Measurements from ENCODE around the gene PIP5K1C.

The PIP5K1C gene

GRCh38 chr19:3712663-3713611, 12.7 kb upstream of the PIP5K1C start:
- ATAC-seq (replicated peaks) (no peak), DNase-seq (no peak)
- Mint-ChIP-seq H3K4me3 (no peak overlapping the region), H3K36me3 (ENCODE audit: insufficient read depth) (no peaks in the 10 kb centered on the region), H3K27me3 (peaks cover 0 to 17% of the 10 kb centered on the region in 2 donors), H3K9me3 (no peaks in the 10 kb centered on the region), H3K4me1 (ENCODE audit: low read depth in 2 of 2) (peaks cover 0 to 2% of the 10 kb centered on the region in 2 donors), H3K27ac (no peak overlapping the region)

GRCh38 chr19:3710265-3710812, 10.1 kb upstream of the PIP5K1C start:
- no peaks in the 10 kb centered on the region for H3K36me3 Mint-ChIP-seq (ENCODE audit: insufficient read depth)
- ATAC-seq (replicated peaks) (peak; percentile 35), DNase-seq (no peak)
- no peaks in the 10 kb centered on the region for H3K9me3 Mint-ChIP-seq
- H3K27ac Mint-ChIP-seq, result no peak overlapping the region
- peaks cover 3 to 5% of the 10 kb centered on the region in 2 donors for H3K4me1 Mint-ChIP-seq (ENCODE audit: low read depth in 2 of 2)
- peaks cover 0 to 26% of the 10 kb centered on the region in 2 donors for H3K27me3 Mint-ChIP-seq
- no peak overlapping the region for H3K4me3 Mint-ChIP-seq

DNA sequence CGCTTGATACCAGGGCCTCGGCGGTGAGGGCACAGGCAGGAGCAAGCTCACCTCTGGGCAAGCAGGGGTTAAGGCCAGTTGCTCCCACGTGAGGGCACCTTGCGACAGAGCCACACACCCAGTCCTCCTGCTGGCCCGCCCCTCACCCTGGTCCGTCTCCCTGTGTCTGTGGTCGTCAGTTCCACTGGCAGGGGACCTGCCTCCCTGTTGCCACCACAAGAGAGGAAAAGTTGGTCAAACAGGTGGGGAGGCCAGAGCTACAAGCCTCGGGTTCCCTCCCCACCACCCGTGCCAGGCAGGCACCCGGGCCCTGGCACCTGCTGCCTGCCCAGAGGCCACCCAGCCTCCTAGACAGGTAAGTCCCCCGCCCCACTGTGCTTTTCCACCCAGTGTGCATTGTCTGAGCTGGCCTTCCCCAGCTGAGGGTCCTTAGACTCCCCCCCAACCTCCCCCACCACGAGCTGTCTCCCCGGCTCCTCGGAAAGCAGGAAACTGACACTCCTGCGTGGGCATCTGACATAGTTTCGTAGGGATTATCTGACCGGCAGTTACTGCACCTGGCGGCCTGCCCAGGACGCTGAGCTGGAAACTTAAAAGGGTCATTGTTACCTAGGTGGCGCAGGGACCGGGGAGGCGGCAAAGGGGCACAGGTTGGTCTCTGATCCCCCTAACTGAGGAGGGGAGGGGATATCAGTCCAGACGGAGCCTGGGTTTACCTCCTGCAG, 8.1 kb upstream of the PIP5K1C start, which contains the start of gene TJP3:
TSS of gene TJP3 (plus strand) at position 178 of the 725 bp plus-strand sequence. CDS start 20,049 bp downstream, outside the sequence.
- no peak for ATAC-seq (replicated peaks)
- H3K4me3 Mint-ChIP-seq, result no peak within 1 kb of the TSS
- H3K27ac Mint-ChIP-seq, result no peak within 1 kb of the TSS
- H3K4me1 Mint-ChIP-seq (ENCODE audit: low read depth in 2 of 2), result peaks cover 3 to 5% of the 10 kb centered on the region in 2 donors
- no peaks in the 10 kb centered on the region for H3K9me3 Mint-ChIP-seq
- H3K36me3 Mint-ChIP-seq (ENCODE audit: insufficient read depth), result no peaks in the 10 kb centered on the region
- peaks cover 0 to 26% of the 10 kb centered on the region in 2 donors for H3K27me3 Mint-ChIP-seq
- no peak for DNase-seq

- H3K4me1 Mint-ChIP-seq (ENCODE audit: low read depth in 2 of 2), result peaks cover 3 to 4% of the 10 kb centered on the region in 2 donors
- no peak overlapping the region for H3K4me3 Mint-ChIP-seq
- H3K9me3 Mint-ChIP-seq, result no peaks in the 10 kb centered on the region
- ATAC-seq (replicated peaks), result no peak
- no peak overlapping the region for H3K27ac Mint-ChIP-seq
- peaks cover 0 to 26% of the 10 kb centered on the region in 2 donors for H3K27me3 Mint-ChIP-seq
- H3K36me3 Mint-ChIP-seq (ENCODE audit: insufficient read depth), result no peaks in the 10 kb centered on the region
- no peak for DNase-seq
Observed at GRCh38 chr19:3707868-3708206, 7.6 kb upstream of the PIP5K1C start.

DNA sequence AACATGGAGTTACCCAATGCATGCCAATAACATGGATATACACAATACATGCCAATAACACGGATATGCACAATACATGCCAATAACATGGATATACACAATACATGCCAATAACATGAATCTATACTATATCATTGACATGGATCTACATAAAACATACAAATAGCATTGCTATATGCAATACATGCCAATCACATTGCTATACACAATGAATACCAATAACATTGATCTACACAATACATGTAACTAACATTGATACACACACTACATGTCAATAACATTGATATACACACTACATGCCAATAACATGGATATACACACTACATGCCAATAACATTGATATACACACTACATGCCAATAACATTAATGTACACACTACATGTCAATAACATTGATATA, 932 bp upstream of the PIP5K1C start:
- peaks cover 19 to 31% of the 10 kb centered on the region in 2 donors for H3K4me1 Mint-ChIP-seq (ENCODE audit: low read depth in 2 of 2)
- DNase-seq, result no peak
- H3K4me3 Mint-ChIP-seq, result no peak overlapping the region
- H3K9me3 Mint-ChIP-seq, result no peaks in the 10 kb centered on the region
- peaks cover 0 to 9% of the 10 kb centered on the region in 2 donors for H3K27me3 Mint-ChIP-seq
- no peak for ATAC-seq (replicated peaks)
- no peak overlapping the region for H3K27ac Mint-ChIP-seq
- peaks cover 5% of the 10 kb centered on the region for H3K36me3 Mint-ChIP-seq (ENCODE audit: insufficient read depth)

DNA sequence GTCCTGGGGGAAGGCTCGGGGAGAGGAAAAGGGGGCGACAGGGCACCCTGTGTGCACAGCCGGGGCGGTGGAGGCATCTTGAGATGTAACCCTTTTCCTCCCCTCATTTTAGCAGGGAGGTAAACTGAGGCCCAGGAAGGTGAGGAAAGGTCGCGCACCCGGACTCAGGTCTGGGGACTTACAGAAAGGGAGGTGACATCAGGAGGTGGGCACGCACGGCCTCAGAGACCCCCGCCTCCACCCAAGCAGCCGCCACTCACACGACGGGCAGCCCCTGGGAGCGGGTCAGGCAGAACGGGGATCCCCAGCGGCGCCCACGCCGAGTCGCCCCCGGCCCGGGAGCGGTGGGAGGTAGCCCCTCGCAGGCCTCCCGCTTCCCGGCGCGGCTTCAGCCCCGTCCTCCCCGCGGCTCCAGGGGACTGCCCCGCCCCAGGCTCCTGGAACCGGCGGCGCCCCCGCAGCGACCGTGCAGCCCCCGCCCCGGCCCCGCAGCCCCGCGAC, 477 bp downstream of the PIP5K1C start:
- DNase-seq (no peak), ATAC-seq (replicated peaks) (peak; percentile 10)
- Mint-ChIP-seq H3K4me3 (peak overlapping the region; percentile 91 to 95), H3K27me3 (no peaks in the 10 kb centered on the region), H3K4me1 (ENCODE audit: low read depth in 2 of 2) (peaks cover 19 to 28% of the 10 kb centered on the region in 2 donors), H3K27ac (peak overlapping the region in 1 of 2 donors; percentile 90), H3K36me3 (ENCODE audit: insufficient read depth) (peaks cover 5% of the 10 kb centered on the region), H3K9me3 (no peaks in the 10 kb centered on the region)

DNA sequence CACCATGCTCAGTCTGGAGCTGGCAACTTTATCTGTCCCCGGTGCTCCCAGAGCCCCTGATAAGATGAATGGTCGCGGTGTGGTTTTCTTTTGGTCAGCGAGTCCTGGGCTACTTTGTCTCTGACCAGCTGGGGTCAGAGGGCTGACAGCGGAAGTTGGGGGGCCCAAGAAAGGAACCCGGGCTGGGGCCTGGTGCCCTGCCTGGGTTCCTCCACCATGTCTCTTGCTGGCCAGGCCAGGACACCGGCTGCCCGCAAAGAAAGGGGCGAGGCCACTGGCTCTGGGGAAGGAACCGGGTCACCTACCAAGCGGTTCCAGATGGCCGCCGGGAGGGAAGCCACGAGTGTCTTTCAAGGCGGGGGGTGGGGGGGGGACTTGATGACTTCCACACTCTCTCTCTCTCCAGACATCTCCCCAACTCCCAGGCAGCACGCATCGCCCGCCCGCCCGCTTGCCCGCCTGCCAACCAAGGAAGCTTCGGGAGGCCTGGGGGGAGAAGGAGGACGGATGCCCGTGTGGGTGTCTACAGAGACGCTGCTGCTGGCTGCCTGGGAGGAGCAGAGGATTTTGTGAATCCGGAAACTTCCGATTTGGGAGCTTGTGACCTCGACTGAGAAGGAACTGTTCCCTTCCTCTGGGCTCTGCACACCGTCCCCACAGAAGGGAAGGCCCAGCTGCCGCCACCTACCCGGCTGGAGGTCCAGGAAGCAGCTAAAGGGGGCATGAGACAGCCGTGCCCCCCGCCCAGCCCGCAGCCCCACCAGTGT, 1.1 kb downstream of the PIP5K1C start:
- ATAC-seq (replicated peaks), result no peak
- H3K27ac Mint-ChIP-seq, result peak overlapping the region in 1 of 2 donors; percentile 90
- H3K36me3 Mint-ChIP-seq (ENCODE audit: insufficient read depth), result peaks cover 5% of the 10 kb centered on the region
- H3K4me1 Mint-ChIP-seq (ENCODE audit: low read depth in 2 of 2), result peaks cover 19 to 30% of the 10 kb centered on the region in 2 donors
- DNase-seq, result no peak
- peak overlapping the region; percentile 91 to 95 for H3K4me3 Mint-ChIP-seq
- H3K9me3 Mint-ChIP-seq, result no peaks in the 10 kb centered on the region
- H3K27me3 Mint-ChIP-seq, result no peaks in the 10 kb centered on the region

DNA sequence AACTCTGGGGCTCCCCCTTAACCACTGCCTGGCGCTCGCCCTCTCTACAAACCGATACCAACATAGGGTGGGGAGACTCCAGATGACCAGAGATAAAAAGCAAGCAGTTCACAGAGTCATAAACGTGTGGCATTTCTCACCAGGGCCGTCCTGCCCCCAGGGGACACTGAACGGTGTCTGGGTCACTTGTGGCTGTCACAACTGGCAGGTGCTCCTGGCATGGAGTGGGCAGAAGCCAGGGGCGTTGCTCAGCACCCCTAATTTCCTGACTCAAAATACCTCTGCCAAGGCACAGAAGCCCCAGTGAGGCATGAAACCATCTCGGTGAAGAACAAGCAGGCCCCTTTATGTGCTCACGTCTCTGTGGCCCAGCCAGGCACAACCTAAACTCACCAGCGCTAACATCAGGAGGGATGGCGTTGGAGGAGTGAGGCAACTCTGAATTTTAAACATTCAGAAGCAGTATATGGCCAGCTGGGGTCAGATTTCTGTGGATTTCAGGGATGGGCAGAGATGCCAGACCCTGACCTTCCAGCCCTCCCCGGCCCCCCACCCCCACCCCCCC, 1.8 kb downstream of the PIP5K1C start:
- H3K27ac Mint-ChIP-seq, result peak overlapping the region in 1 of 2 donors; percentile 46
- H3K4me3 Mint-ChIP-seq, result peak overlapping the region; percentile 56 to 95
- no peaks in the 10 kb centered on the region for H3K27me3 Mint-ChIP-seq
- ATAC-seq (replicated peaks) (no peak), DNase-seq (no peak)
- H3K9me3 Mint-ChIP-seq, result no peaks in the 10 kb centered on the region
- H3K4me1 Mint-ChIP-seq (ENCODE audit: low read depth in 2 of 2), result peaks cover 19 to 30% of the 10 kb centered on the region in 2 donors
- peaks cover 5% of the 10 kb centered on the region for H3K36me3 Mint-ChIP-seq (ENCODE audit: insufficient read depth)

DNA sequence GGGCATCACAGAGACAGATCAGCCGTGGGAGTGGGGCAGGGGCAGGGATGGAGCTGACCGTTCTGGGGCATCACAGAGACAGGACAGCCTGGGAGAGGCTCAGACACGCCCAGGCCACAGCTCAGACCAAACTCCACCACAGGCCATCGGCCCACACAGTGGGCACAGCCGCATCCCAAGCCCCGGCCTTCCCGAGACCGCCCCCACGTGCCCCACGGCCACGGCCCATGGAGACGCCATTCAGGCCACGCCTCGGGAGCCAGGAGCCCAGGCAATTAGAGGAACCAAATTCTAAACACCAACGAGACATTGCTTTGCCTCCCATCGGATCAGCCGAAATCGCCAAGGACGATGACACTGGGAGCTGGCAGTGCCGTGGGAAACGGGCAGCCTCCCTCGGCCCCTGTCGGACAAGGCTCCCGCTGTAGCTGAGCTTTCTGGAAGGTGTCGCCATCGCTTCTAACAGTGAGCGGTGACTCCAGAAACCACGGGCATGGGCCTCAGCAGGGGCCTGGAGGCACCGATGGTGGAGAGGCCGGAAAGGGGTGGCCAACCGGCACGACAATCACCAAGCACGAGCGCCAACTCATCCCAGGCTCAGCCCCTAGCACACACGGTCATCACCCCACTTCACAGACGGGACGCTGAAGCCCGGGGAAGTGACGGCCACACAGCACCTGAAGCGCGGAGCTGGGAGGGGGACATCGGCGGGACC, 2.4 kb downstream of the PIP5K1C start:
- DNase-seq (no peak), ATAC-seq (replicated peaks) (no peak)
- Mint-ChIP-seq H3K27ac (peak overlapping the region in 1 of 2 donors; percentile 46), H3K4me1 (ENCODE audit: low read depth in 2 of 2) (peaks cover 22 to 32% of the 10 kb centered on the region in 2 donors), H3K36me3 (ENCODE audit: insufficient read depth) (peaks cover 5% of the 10 kb centered on the region), H3K9me3 (no peaks in the 10 kb centered on the region), H3K4me3 (peak overlapping the region; percentile 46 to 56), H3K27me3 (no peaks in the 10 kb centered on the region)

- Mint-ChIP-seq H3K4me3 (peak overlapping the region; percentile 21 to 29), H3K9me3 (no peaks in the 10 kb centered on the region), H3K27ac (no peak overlapping the region), H3K27me3 (no peaks in the 10 kb centered on the region), H3K36me3 (ENCODE audit: insufficient read depth) (peaks cover 5% of the 10 kb centered on the region), H3K4me1 (ENCODE audit: low read depth in 2 of 2) (peaks cover 28 to 37% of the 10 kb centered on the region in 2 donors)
- ATAC-seq (replicated peaks) (no peak), DNase-seq (no peak)
Observed at GRCh38 chr19:3697094-3697493, 3.2 kb downstream of the PIP5K1C start.

- Mint-ChIP-seq H3K9me3 (no peaks in the 10 kb centered on the region), H3K4me3 (peak overlapping the region in 1 of 2 donors; percentile 29), H3K27ac (no peak overlapping the region), H3K36me3 (ENCODE audit: insufficient read depth) (peaks cover 5% of the 10 kb centered on the region), H3K4me1 (ENCODE audit: low read depth in 2 of 2) (peaks cover 28 to 38% of the 10 kb centered on the region in 2 donors), H3K27me3 (no peaks in the 10 kb centered on the region)
- no peak for DNase-seq
- no peak for ATAC-seq (replicated peaks)
Observed at GRCh38 chr19:3696660-3696995, 3.6 kb downstream of the PIP5K1C start.

GRCh38 chr19:3695986-3696659, 4.1 kb downstream of the PIP5K1C start:
- DNase-seq, result no peak
- peaks cover 28 to 43% of the 10 kb centered on the region in 2 donors for H3K4me1 Mint-ChIP-seq (ENCODE audit: low read depth in 2 of 2)
- no peak overlapping the region for H3K4me3 Mint-ChIP-seq
- H3K36me3 Mint-ChIP-seq (ENCODE audit: insufficient read depth), result peaks cover 5% of the 10 kb centered on the region
- no peak for ATAC-seq (replicated peaks)
- no peaks in the 10 kb centered on the region for H3K9me3 Mint-ChIP-seq
- peak overlapping the region in 1 of 2 donors; percentile 49 for H3K27ac Mint-ChIP-seq
- no peaks in the 10 kb centered on the region for H3K27me3 Mint-ChIP-seq

All from effector memory CD8-positive, alpha-beta T cell (primary cell).